ENCODE results near the gene FAM13C. TPM values are rescaled to one million over a fixed set of nuclear protein-coding genes. Genes with fewer than 3 reads are reported as not detected.

FAM13C gene
- total and polyA plus RNA-seq, 2 of the 13 experiments (the other 11 are each of a cell fraction or from before 2014, with no cell fraction given) = 0.07 to 0.26 TPM

GRCh38 chr10:59322131-59322530, 40.2 kb downstream of the FAM13C start:
- Histone ChIP-seq H3K79me2 (ENCODE audit: insufficient read depth, low read length) (no peaks in the 10 kb centered on the region), H3K9me3 (ENCODE audit: low read length) (no peaks in the 10 kb centered on the region), H2AFZ (ENCODE audit: low read length) (no peak overlapping the region), H4K20me1 (ENCODE audit: insufficient read depth, low read length) (no peaks in the 10 kb centered on the region), H3K4me1 (ENCODE audit: insufficient read depth, low read length) (peaks cover 41% of the 10 kb centered on the region), H3K4me2 (ENCODE audit: low read depth, low read length) (peak overlapping the region; percentile 74), H3K36me3 (replicated peaks in 1 of 2; ENCODE audit: control insufficient read depth in 1 of 2, insufficient read depth in 2 of 2, low read length in 2 of 2) (no peaks in the 10 kb centered on the region), H3K27me3 (ENCODE audit: control insufficient read depth in 1 of 2, insufficient read depth in 2 of 2, low read length in 2 of 2) (no peaks in the 10 kb centered on the region), H3K4me3 (replicated peaks in 1 of 3; ENCODE audit: insufficient read depth in 1 of 3, low read depth in 2 of 3, low read length in 3 of 3) (no peak overlapping the region), H3K27ac (ENCODE audit: extremely low read length, insufficient read depth, low read length) (no peak overlapping the region), H3K9ac (ENCODE audit: insufficient read depth, low read depth, low read length) (no peak overlapping the region)
- intact Hi-C loops (cut with micrococcal nuclease; ENCODE audit: unreplicated experiment) (no loop called here), in situ Hi-C loops (cut with HindIII; ENCODE audit: extremely low pct_ligation_motif_present, low pct_unique_long_range_greater_than_20kb) (no loop called here)
- no peak for ATAC-seq
- no TSS peak for BruUV-seq (replicated peaks)
- DNase-seq (ENCODE audit: low spot score) = no peak
- peak; percentile 34 for FAIRE-seq
- 0% methylated on average over 4 of the region's 4 CpGs for WGBS (ENCODE audit: low lambda C conversion rate)
- ChIA-PET CTCF (ENCODE audit: low intra/inter-chr PET ratio, low total read pairs) (no interaction called here), POLR2A (no interaction called here)
- TF ChIP-seq ZNF503 (CRISPR knock-in tag; IDR thresholded peaks at IDR 0.05) = no peak
- no peak for TF ChIP-seq REXO4 (CRISPR knock-in tag; IDR thresholded peaks at IDR 0.05; ENCODE audit: borderline replicate concordance)
- TF ChIP-seq ZFP82 (CRISPR knock-in tag; IDR thresholded peaks at IDR 0.05; ENCODE audit: borderline replicate concordance) = no peak
- TF ChIP-seq ZNF563 (CRISPR knock-in tag; IDR thresholded peaks at IDR 0.05) = no peak
- no peak for TF ChIP-seq ZNF761 (CRISPR knock-in tag; conservative IDR thresholded peaks at IDR 0.05)
- TF ChIP-seq SAFB2 (CRISPR knock-in tag; IDR thresholded peaks at IDR 0.05; ENCODE audit: borderline replicate concordance, low read depth) = no peak
- no peak for TF ChIP-seq POLR2A (IDR thresholded peaks at IDR 0.05; ENCODE audit: insufficient read depth in 1 of 2, low read depth in 2 of 2, low read length in 2 of 2)
- TF ChIP-seq ZNF781 (CRISPR knock-in tag; IDR thresholded peaks at IDR 0.05; ENCODE audit: borderline replicate concordance, not compliant biosample characterization) = no peak
- TF ChIP-seq TEAD2 (CRISPR knock-in tag; IDR thresholded peaks at IDR 0.05) = no peak
- no peak for TF ChIP-seq ZSCAN21 (CRISPR knock-in tag; IDR thresholded peaks at IDR 0.05; ENCODE audit: borderline replicate concordance)
- TF ChIP-seq FOXA3 (CRISPR knock-in tag; IDR thresholded peaks at IDR 0.05) = no peak
- no peak for TF ChIP-seq TBP (CRISPR knock-in tag; IDR thresholded peaks at IDR 0.05)

Measured in HepG2 (cell line).